Parathyroid adenoma (tissue), 2 donors: ENCODE measurements around the gene TTC33.

Experiments used
- H2AFZ ChIP-seq: fragments of 300-600 bp; sonication (generic); one replicate; pipeline ENCODE4 v1.7.0; 2017; ENCODE audit warnings: antibody characterized with exemption, mild to moderate bottlenecking
- H3K27ac ChIP-seq: fragments of 300-600 bp; sonication (generic); one replicate; pipeline ENCODE4 v1.7.0; 2017
- H3K27me3 ChIP-seq: fragments of 300-600 bp; sonication (generic); one replicate; pipeline ENCODE4 v1.7.0; 2017; ENCODE audit warnings: low read length; ENCODE audit not compliant: control insufficient read depth, insufficient read depth
- H3K36me3 ChIP-seq: fragments of 300-600 bp; sonication (generic); one replicate; pipeline ENCODE4 v1.7.0; 2017; ENCODE audit warnings: low read length; ENCODE audit not compliant: control insufficient read depth, insufficient read depth
- H3K4me1 ChIP-seq: fragments of 300-600 bp; sonication (generic); one replicate; pipeline ENCODE4 v1.7.0; 2017; ENCODE audit warnings: control low read depth
- H3K4me2 ChIP-seq: fragments of 300-600 bp; sonication (generic); one replicate; pipeline ENCODE4 v1.7.0; 2017; ENCODE audit warnings: low read length
- H3K4me3 ChIP-seq: fragments of 300-600 bp; sonication (generic); one replicate; pipeline ENCODE4 v1.7.0; 2017; ENCODE audit warnings: low read depth, low read length
- H3K79me2 ChIP-seq: fragments of 300-600 bp; sonication (generic); one replicate; pipeline ENCODE4 v1.7.0; 2017; ENCODE audit warnings: control low read depth
- H3K9ac ChIP-seq: fragments of 300-600 bp; sonication (generic); one replicate; pipeline ENCODE4 v1.7.0; 2017; ENCODE audit warnings: mild to moderate bottlenecking
- H3K9me3 ChIP-seq: fragments of 300-600 bp; sonication (generic); one replicate; pipeline ENCODE4 v1.7.0; 2017; ENCODE audit warnings: low read length; ENCODE audit not compliant: control insufficient read depth
- TF ChIP-seq, protein P1 (sequence below): fragments of 300-600 bp; sonication (generic); IDR thresholded peaks from one replicate; pipeline ENCODE4 v1.7.0; 2017; ENCODE audit warnings: antibody characterized with exemption, mild to moderate bottlenecking
- donor health status: primary hyperparathyroidism.

Gene TTC33

GRCh38 chr5:40587376-40587775 lies 168.4 kb downstream of the TTC33 start:
- no peak overlapping the region for H3K9ac ChIP-seq
- H3K79me2 ChIP-seq, result no peaks in the 10 kb centered on the region
- no peaks in the 10 kb centered on the region for H3K36me3 ChIP-seq
- H3K27ac ChIP-seq, result no peak overlapping the region
- no peak overlapping the region for H3K4me2 ChIP-seq
- no peak overlapping the region for H3K4me3 ChIP-seq
- H3K9me3 ChIP-seq, result no peaks in the 10 kb centered on the region
- H3K4me1 ChIP-seq, result no peaks in the 10 kb centered on the region
- H3K27me3 ChIP-seq, result no peaks in the 10 kb centered on the region
- TF ChIP-seq, protein P1, sequence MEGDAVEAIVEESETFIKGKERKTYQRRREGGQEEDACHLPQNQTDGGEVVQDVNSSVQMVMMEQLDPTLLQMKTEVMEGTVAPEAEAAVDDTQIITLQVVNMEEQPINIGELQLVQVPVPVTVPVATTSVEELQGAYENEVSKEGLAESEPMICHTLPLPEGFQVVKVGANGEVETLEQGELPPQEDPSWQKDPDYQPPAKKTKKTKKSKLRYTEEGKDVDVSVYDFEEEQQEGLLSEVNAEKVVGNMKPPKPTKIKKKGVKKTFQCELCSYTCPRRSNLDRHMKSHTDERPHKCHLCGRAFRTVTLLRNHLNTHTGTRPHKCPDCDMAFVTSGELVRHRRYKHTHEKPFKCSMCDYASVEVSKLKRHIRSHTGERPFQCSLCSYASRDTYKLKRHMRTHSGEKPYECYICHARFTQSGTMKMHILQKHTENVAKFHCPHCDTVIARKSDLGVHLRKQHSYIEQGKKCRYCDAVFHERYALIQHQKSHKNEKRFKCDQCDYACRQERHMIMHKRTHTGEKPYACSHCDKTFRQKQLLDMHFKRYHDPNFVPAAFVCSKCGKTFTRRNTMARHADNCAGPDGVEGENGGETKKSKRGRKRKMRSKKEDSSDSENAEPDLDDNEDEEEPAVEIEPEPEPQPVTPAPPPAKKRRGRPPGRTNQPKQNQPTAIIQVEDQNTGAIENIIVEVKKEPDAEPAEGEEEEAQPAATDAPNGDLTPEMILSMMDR, result no peak
- H2AFZ ChIP-seq, result no peak overlapping the region

DNA sequence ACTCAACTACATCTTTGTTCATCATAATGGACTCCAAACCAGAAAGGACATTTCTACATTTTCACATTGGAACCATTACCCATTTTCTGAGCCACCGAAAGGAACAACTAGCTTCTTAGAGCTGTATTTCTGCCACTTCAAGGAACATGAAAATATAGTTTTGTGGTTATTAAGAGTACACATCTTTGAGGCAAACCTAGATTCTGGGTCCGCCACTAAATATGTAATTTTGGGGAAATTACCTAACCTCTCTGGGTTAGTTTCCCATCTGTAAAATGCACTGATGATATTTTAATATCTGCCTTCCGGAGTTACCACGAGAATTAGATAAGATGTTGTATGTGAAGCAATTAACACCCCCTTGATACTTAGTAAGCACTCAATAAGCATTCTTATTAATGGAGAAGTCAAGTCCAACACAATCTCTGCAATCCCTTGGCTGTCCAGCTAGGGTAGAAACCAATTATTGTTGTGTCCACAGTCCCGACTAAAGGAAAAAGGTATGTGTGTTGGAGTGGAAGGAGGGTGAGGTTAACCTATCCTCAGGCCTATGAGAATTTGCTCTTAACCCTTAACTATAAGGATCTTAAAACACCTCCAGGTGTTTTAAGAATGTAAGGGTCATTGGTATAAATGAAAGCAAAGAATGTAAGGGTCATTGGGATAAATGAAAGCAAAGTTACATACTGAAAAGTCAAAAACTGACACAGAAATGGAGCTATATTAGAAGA lies 170.1 kb downstream of the TTC33 start:
- no peak overlapping the region for H3K27ac ChIP-seq
- no peaks in the 10 kb centered on the region for H3K4me1 ChIP-seq
- H3K36me3 ChIP-seq, result no peaks in the 10 kb centered on the region
- TF ChIP-seq, protein P1, result no peak
- H3K9ac ChIP-seq, result no peak overlapping the region
- H3K79me2 ChIP-seq, result no peaks in the 10 kb centered on the region
- no peak overlapping the region for H3K4me3 ChIP-seq
- H2AFZ ChIP-seq, result no peak overlapping the region
- H3K4me2 ChIP-seq, result no peak overlapping the region
- no peaks in the 10 kb centered on the region for H3K9me3 ChIP-seq
- H3K27me3 ChIP-seq, result no peaks in the 10 kb centered on the region

- H2AFZ ChIP-seq, result no peak overlapping the region
- H3K36me3 ChIP-seq, result no peaks in the 10 kb centered on the region
- H3K4me2 ChIP-seq, result no peak overlapping the region
- no peaks in the 10 kb centered on the region for H3K9me3 ChIP-seq
- TF ChIP-seq, protein P1, result no peak
- H3K9ac ChIP-seq, result no peak overlapping the region
- no peaks in the 10 kb centered on the region for H3K79me2 ChIP-seq
- no peaks in the 10 kb centered on the region for H3K27me3 ChIP-seq
- no peak overlapping the region for H3K27ac ChIP-seq
- no peaks in the 10 kb centered on the region for H3K4me1 ChIP-seq
- no peak overlapping the region for H3K4me3 ChIP-seq
Measured at GRCh38 chr5:40584054-40584453, 171.7 kb downstream of the TTC33 start.

DNA sequence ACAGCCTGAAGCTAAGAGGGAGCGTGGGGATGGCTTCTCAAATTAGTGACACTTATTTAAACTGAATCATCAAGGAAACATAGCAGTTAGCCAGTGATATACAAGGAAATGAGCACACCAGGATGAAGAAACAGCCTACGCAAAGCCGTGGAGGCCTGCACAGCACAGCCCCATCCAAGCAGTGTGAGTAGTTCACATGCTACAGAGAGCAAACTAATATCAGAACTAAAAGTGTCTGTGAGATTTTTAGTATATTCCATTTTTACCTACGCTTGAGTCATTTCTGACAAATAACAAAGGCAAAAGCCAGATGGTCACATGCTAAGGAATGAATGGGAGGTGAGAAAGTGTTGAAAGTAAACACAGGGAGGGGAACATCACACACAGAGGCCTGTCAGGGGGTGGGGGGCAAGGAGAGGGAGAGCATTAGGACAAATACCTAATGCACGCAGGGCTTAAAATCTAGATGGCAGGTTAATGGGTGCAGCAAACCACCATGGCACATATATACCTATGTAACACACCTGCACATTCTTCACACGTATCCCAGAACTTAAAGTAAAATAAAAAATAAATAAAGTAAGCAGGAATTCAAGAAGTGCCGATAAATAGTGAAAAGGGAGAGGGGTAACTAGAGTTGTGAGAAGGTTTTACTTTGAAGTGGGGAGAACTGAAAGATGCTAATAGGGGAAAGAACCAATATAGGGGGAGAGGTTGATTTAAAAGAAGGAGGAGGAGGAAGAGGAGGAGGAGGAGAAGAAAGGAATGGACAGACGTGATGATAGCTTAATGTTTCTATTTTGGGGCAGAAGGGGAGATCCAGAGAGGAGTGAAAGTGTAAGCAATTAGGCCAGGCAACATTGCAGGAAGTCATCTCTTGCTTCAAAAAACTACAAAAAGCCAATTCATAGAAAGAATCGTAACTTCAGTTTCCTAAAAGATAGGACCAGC lies 177.0 kb downstream of the TTC33 start:
- H3K4me2 ChIP-seq, result no peak overlapping the region
- H3K27me3 ChIP-seq, result no peaks in the 10 kb centered on the region
- no peak overlapping the region for H3K9ac ChIP-seq
- H2AFZ ChIP-seq, result no peak overlapping the region
- TF ChIP-seq, protein P1, result no peak
- H3K79me2 ChIP-seq, result no peaks in the 10 kb centered on the region
- H3K36me3 ChIP-seq, result no peaks in the 10 kb centered on the region
- no peak overlapping the region for H3K27ac ChIP-seq
- H3K4me3 ChIP-seq, result no peak overlapping the region
- no peaks in the 10 kb centered on the region for H3K4me1 ChIP-seq
- no peaks in the 10 kb centered on the region for H3K9me3 ChIP-seq
